Naive B cell (primary cell): ENCODE measurements around the gene ASB18. TPM values are rescaled to one million over a fixed set of nuclear protein-coding genes. Genes with fewer than 3 reads are reported as not detected.

Source experiments
- ATAC-seq, 2 donors: fragments of 150-1000 bp; cut with Tn5 transposase; 2 replicates each; pipeline ENCODE4 v1.10.0; 2021; ENCODE audit warnings: low read depth in 2 of 2, mild to moderate bottlenecking in 2 of 2, moderate library complexity in 2 of 2
- DNase-seq: peaks from one replicate; pipeline ENCODE4 v3.0.0; 2022
- H3K27ac Mint-ChIP-seq, 6 donors: one replicate each; pipeline ENCODE4 v1.8.0; 2020 to 2022; ENCODE audit warnings: mild to moderate bottlenecking in 6 of 6, mixed read lengths in 6 of 6, moderate library complexity in 5 of 6, inconsistent platforms in 2 of 6
- H3K27me3 Mint-ChIP-seq, 3 donors: one replicate each; pipeline ENCODE4 v1.8.0; 2021 to 2022; ENCODE audit warnings: mixed read lengths in 3 of 3, mild to moderate bottlenecking in 1 of 3
- H3K36me3 Mint-ChIP-seq, 2 donors: one replicate each; pipeline ENCODE4 v1.8.0; 2020 to 2022; ENCODE audit warnings: mixed read lengths in 2 of 2, inconsistent platforms in 1 of 2, mild to moderate bottlenecking in 1 of 2
- H3K4me1 Mint-ChIP-seq, 3 donors: one replicate each; pipeline ENCODE4 v1.8.0; 2020 to 2022; ENCODE audit warnings: mixed read lengths in 3 of 3, inconsistent platforms in 1 of 3, mild to moderate bottlenecking in 1 of 3, moderate library complexity in 1 of 3
- H3K4me3 Mint-ChIP-seq, 8 donors: one replicate each; pipeline ENCODE4 v1.8.0; 2020 to 2022; ENCODE audit warnings: mild to moderate bottlenecking in 8 of 8, mixed read lengths in 8 of 8, moderate library complexity in 8 of 8, inconsistent platforms in 2 of 8
- H3K9me3 Mint-ChIP-seq, 7 donors: one replicate each; pipeline ENCODE4 v1.8.0; 2020 to 2022; ENCODE audit warnings: mixed read lengths in 7 of 7, mild to moderate bottlenecking in 5 of 7, inconsistent platforms in 2 of 7, moderate library complexity in 1 of 7
- polyA plus RNA-seq, 6 donors: library from polyadenylated mRNA; unstranded; fragments of 300-500 nt; fragmentation: Illumina TruSeq; gene quantifications; one replicate each; pipeline ENCODE4 v1.2.3, GENCODE V29; 2021; ENCODE audit warnings: low read depth in 6 of 6

The ASB18 gene
- not detected for polyA plus RNA-seq

DNA sequence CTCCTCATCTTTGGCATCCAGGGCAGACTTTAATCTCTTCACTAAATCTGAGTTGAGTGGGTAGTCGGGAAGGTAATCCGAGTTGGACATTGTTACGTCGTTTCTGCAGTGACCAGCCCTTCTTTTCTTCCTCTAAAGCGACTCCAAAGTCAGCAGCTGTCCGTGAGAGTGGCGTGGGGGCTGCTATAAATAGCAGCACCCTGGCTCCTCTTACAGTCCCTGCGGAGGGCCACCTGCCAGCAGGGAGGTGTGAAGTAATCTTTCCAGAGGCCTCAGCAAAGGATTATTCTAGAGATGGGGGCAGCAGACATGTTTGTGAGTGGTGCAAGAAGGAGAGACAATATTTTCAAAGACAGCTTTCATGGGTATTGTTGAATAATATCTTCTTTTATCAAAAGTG is at the start of gene ASB18:
Gene ASB18, minus strand, starts transcription at position 151 of the 400 bp plus-strand sequence. Its CDS starts 61 bp downstream, at position 90.
- no peak for DNase-seq
- peaks cover 10 to 21% (median 18%) of the 10 kb centered on the region in 7 donors for H3K9me3 Mint-ChIP-seq
- ATAC-seq: no peak
- H3K27me3 Mint-ChIP-seq: peaks cover 6 to 20% (median 15%) of the 10 kb centered on the region in 3 donors
- no peak within 1 kb of the TSS for H3K27ac Mint-ChIP-seq
- H3K4me3 Mint-ChIP-seq: no peak within 1 kb of the TSS
- no peaks in the 10 kb centered on the region for H3K4me1 Mint-ChIP-seq
- peaks cover 0 to 6% of the 10 kb centered on the region in 2 donors for H3K36me3 Mint-ChIP-seq

GRCh38 chr2:236311286-236311685 is 47.1 kb upstream of the ASB18 start:
- Mint-ChIP-seq H3K27ac (no peak overlapping the region), H3K4me1 (no peaks in the 10 kb centered on the region), H3K27me3 (peaks cover 7 to 14% (median 8%) of the 10 kb centered on the region in 3 donors), H3K4me3 (peak overlapping the region in 1 of 8 donors; percentile 28), H3K9me3 (peaks cover 0 to 30% (median 13%) of the 10 kb centered on the region in 7 donors), H3K36me3 (no peaks in the 10 kb centered on the region)
- no peak for DNase-seq
- no peak for ATAC-seq

GRCh38 chr2:236309669-236310029 is 45.4 kb upstream of the ASB18 start:
- H3K9me3 Mint-ChIP-seq: peaks cover 0 to 30% (median 13%) of the 10 kb centered on the region in 7 donors
- no peak overlapping the region for H3K27ac Mint-ChIP-seq
- H3K27me3 Mint-ChIP-seq: peaks cover 8 to 25% (median 8%) of the 10 kb centered on the region in 3 donors
- H3K4me3 Mint-ChIP-seq: no peak overlapping the region
- no peaks in the 10 kb centered on the region for H3K4me1 Mint-ChIP-seq
- H3K36me3 Mint-ChIP-seq: no peaks in the 10 kb centered on the region
- no peak for ATAC-seq
- DNase-seq: no peak

DNA sequence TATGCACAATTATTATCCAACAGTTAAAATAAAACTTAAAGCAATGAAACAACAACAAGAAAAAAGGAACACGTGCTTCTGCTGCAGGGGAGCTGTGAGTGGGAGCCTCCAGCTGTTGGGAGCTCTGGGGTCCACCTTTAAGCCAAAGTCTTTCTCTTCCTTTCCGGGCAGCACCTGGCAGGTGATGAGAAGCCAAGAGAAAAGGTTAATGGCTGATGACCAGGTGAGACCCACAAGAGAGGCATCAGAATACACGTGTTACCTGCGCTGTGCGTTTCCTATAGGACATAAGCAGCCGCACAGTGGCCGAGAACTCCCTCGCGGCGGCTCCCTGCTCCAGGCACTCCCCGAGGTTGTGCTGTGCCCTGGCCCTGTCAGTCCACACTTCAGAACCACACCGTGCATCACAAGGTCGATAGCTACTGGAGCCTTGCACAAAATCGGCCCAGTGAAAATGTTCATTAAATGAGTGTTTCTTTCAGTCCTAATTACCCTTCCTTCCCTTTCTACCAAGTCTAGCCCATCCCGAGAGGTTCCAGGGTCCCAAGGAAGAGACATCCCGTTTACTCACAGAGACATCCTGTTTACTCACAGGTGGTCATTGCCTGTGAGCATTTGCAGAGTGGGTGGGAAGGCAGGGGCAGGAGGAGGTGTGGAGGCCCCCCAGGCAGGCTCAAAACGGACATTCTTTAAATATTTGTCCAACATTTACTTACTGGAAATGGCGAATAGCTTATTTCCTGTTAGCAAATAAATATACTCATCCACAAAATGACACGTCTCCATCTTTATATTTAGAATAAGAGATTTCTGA is 44.9 kb upstream of the ASB18 start:
- ATAC-seq: no peak

GRCh38 chr2:236307641-236308040 is 43.4 kb upstream of the ASB18 start:
- peaks cover 8 to 25% (median 8%) of the 10 kb centered on the region in 3 donors for H3K27me3 Mint-ChIP-seq
- no peaks in the 10 kb centered on the region for H3K4me1 Mint-ChIP-seq
- H3K4me3 Mint-ChIP-seq: no peak overlapping the region
- no peaks in the 10 kb centered on the region for H3K36me3 Mint-ChIP-seq
- peaks cover 0 to 14% (median 5%) of the 10 kb centered on the region in 7 donors for H3K9me3 Mint-ChIP-seq
- no peak overlapping the region for H3K27ac Mint-ChIP-seq
- ATAC-seq: no peak
- no peak for DNase-seq

More for the DNA sequence above, 44.9 kb upstream of the ASB18 start:
- peaks cover 0 to 28% (median 13%) of the 10 kb centered on the region in 7 donors for H3K9me3 Mint-ChIP-seq
- H3K36me3 Mint-ChIP-seq: no peaks in the 10 kb centered on the region
- H3K27me3 Mint-ChIP-seq: peaks cover 8 to 25% (median 8%) of the 10 kb centered on the region in 3 donors
- no peaks in the 10 kb centered on the region for H3K4me1 Mint-ChIP-seq
- no peak overlapping the region for H3K4me3 Mint-ChIP-seq
- DNase-seq: no peak
- no peak overlapping the region for H3K27ac Mint-ChIP-seq

DNA sequence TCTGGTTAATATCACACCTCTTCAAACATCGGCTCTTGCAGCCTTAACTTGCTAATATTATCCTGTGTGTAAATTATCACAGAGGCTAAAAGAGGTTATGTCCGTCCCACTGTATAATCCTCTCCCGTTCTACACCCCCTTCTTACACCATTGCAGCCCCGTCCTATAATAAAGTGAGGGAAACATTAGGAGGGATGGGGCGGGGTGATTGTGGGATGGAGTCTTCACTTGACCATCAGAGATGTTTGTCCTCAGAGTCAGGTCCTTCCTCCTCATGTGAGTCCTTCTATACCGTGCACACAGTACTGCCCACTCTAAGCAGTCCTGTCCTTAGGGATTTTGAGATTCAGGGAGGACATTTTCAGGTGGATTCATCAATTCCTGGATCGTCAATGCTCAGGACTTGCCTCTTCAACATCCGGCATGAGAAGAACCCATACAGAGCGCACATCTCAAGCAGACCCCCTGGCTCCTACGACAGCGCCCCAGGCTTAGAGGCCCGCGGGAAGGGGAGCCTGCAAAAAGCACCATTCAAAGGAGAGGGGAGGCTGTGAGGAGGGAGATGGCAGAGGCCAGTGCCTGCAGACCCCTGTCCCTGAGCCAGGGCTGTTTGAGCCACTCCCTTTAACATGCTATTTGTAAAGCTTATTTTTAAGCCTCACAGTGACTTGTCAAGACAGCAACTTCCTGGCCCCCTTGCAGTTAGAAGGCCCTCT is 42.8 kb upstream of the ASB18 start:
- H3K36me3 Mint-ChIP-seq: no peaks in the 10 kb centered on the region
- H3K27me3 Mint-ChIP-seq: peaks cover 8 to 25% (median 8%) of the 10 kb centered on the region in 3 donors

GRCh38 chr2:236305964-236306605 is 41.9 kb upstream of the ASB18 start:
- Mint-ChIP-seq H3K36me3 (no peaks in the 10 kb centered on the region), H3K27ac (peak overlapping the region in 1 of 6 donors; percentile 65), H3K9me3 (peaks cover 0 to 1% (median 0%) of the 10 kb centered on the region in 7 donors), H3K27me3 (peaks cover 2 to 20% (median 8%) of the 10 kb centered on the region in 3 donors), H3K4me3 (no peak overlapping the region), H3K4me1 (no peaks in the 10 kb centered on the region)
- ATAC-seq (no peak), DNase-seq (no peak)

More for the DNA sequence above, 42.8 kb upstream of the ASB18 start:
- peaks cover 0 to 7% (median 1%) of the 10 kb centered on the region in 7 donors for H3K9me3 Mint-ChIP-seq
- DNase-seq (no peak), ATAC-seq (no peak)
- H3K4me1 Mint-ChIP-seq: no peaks in the 10 kb centered on the region
- H3K27ac Mint-ChIP-seq: no peak overlapping the region
- H3K4me3 Mint-ChIP-seq: no peak overlapping the region

DNA sequence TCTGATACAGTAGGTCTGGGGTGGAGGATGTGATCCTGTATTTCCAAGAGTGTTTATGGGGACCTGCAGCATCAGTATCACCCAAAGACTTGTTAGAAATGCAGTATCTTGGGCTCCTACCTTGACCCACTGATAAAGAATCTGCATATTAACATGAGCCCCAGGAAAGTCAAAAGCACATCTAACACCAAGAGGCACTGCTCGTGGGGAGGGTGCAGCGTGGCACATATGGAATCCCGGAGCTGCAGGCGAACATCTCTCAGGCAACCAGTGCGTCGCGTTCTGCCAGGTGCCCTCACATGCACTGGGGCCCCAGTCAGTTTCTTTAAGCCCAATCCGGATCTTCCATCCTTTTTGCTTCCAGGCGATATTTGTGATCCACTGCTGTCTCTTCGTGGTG is 41.3 kb upstream of the ASB18 start:
- Mint-ChIP-seq H3K27me3 (peaks cover 0 to 16% (median 8%) of the 10 kb centered on the region in 3 donors), H3K4me1 (no peaks in the 10 kb centered on the region), H3K9me3 (peaks cover 0 to 1% (median 0%) of the 10 kb centered on the region in 7 donors), H3K27ac (no peak overlapping the region), H3K4me3 (no peak overlapping the region), H3K36me3 (no peaks in the 10 kb centered on the region)
- ATAC-seq (no peak), DNase-seq (no peak)

GRCh38 chr2:236303935-236304334 is 39.7 kb upstream of the ASB18 start:
- Mint-ChIP-seq H3K9me3 (peaks cover 0 to 6% (median 2%) of the 10 kb centered on the region in 7 donors), H3K27ac (no peak overlapping the region), H3K4me3 (no peak overlapping the region), H3K27me3 (peaks cover 0 to 16% (median 4%) of the 10 kb centered on the region in 3 donors), H3K36me3 (no peaks in the 10 kb centered on the region), H3K4me1 (no peaks in the 10 kb centered on the region)
- no peak for ATAC-seq
- DNase-seq: no peak

- H3K36me3 Mint-ChIP-seq: no peaks in the 10 kb centered on the region
- no peak for DNase-seq
- H3K4me1 Mint-ChIP-seq: no peaks in the 10 kb centered on the region
- peaks cover 0 to 7% (median 2%) of the 10 kb centered on the region in 7 donors for H3K9me3 Mint-ChIP-seq
- no peak overlapping the region for H3K27ac Mint-ChIP-seq
- H3K4me3 Mint-ChIP-seq: no peak overlapping the region
- H3K27me3 Mint-ChIP-seq: peaks cover 0 to 13% (median 4%) of the 10 kb centered on the region in 3 donors
- ATAC-seq: no peak
These were observed 38.3 kb upstream of the ASB18 start for GRCh38 chr2:236302555-236302954.

- Mint-ChIP-seq H3K27ac (no peak overlapping the region), H3K36me3 (no peaks in the 10 kb centered on the region), H3K4me1 (no peaks in the 10 kb centered on the region), H3K4me3 (no peak overlapping the region), H3K9me3 (peaks cover 0 to 7% (median 2%) of the 10 kb centered on the region in 7 donors), H3K27me3 (peaks cover 0 to 7% (median 0%) of the 10 kb centered on the region in 3 donors)
- ATAC-seq (no peak), DNase-seq (no peak)
These were observed 34.8 kb upstream of the ASB18 start for GRCh38 chr2:236298924-236299475.

DNA sequence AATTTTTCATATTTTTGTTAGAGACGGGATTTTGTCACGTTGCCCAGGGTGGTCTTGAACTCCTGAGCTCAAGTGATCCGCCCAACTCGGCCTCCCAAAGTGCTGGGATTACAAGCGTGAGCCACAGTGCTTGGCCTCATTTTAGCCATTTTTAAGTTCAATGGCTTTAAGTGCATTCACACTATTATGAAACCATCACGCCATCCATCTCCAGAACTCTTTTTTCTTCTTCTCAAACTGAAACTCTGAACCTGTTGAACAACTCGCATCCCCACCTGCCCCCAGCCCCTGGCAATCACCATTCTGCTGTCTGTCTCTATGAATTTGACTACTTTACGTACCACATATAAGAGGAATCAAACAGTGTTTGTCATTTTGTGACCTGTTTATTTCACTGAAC is 31.3 kb upstream of the ASB18 start:
- no peak overlapping the region for H3K4me3 Mint-ChIP-seq
- DNase-seq: no peak
- H3K9me3 Mint-ChIP-seq: peaks cover 0 to 13% (median 4%) of the 10 kb centered on the region in 7 donors
- ATAC-seq: no peak
- H3K4me1 Mint-ChIP-seq: no peaks in the 10 kb centered on the region
- peaks cover 5 to 13% (median 7%) of the 10 kb centered on the region in 3 donors for H3K27me3 Mint-ChIP-seq
- H3K36me3 Mint-ChIP-seq: no peaks in the 10 kb centered on the region
- no peak overlapping the region for H3K27ac Mint-ChIP-seq

- peaks cover 5 to 15% (median 7%) of the 10 kb centered on the region in 3 donors for H3K27me3 Mint-ChIP-seq
- DNase-seq: no peak
- H3K9me3 Mint-ChIP-seq: peaks cover 0 to 10% (median 0%) of the 10 kb centered on the region in 7 donors
- no peak for ATAC-seq
- no peaks in the 10 kb centered on the region for H3K4me1 Mint-ChIP-seq
- no peaks in the 10 kb centered on the region for H3K36me3 Mint-ChIP-seq
- H3K27ac Mint-ChIP-seq: no peak overlapping the region
- H3K4me3 Mint-ChIP-seq: no peak overlapping the region
These were observed 30.4 kb upstream of the ASB18 start for GRCh38 chr2:236294647-236295046.
